MCF 10A (cell line): ENCODE data around the gene ERC2. TPM values are rescaled to one million over a fixed set of nuclear protein-coding genes. Genes with fewer than 3 reads are reported as not detected.

Source experiments
- BruUV-seq: library from RNA; stranded (reverse); fragments of 400-500 nt; replicated peaks from 2 replicates; lab custom pipeline; 2021; lab: Mats Ljungman, UMichigan
- CTCF ChIA-PET: fragments of 300-600 bp; sonication (Branson Sonifier 250); formaldehyde crosslinking; extraction: SDS; loops from one replicate; lab custom pipeline; 2021; ENCODE audit warnings: antibody characterized with exemption, inconsistent platforms; lab: Yijun Ruan, JAX
- POLR2A ChIA-PET: fragments of 300-600, 350-650 bp; sonication (Branson Sonifier 250); formaldehyde crosslinking; extraction: SDS; loops from one replicate; lab custom pipeline; 2020; ENCODE audit warnings: antibody characterized with exemption, inconsistent platforms; lab: Yijun Ruan, JAX
- DNase-seq: peaks from one replicate; pipeline ENCODE4 v3.0.0-alpha.2; 2018; ENCODE audit not compliant: unreplicated experiment
- H3K27ac Mint-ChIP-seq: one replicate; pipeline ENCODE4 v1.8.0; 2022; ENCODE audit warnings: mild to moderate bottlenecking, low read depth, mixed read lengths; ENCODE audit not compliant: unreplicated experiment
- H3K27me3 Mint-ChIP-seq: one replicate; pipeline ENCODE4 v1.8.0; 2022; ENCODE audit warnings: mixed read lengths; ENCODE audit not compliant: insufficient read depth, unreplicated experiment
- H3K36me3 Mint-ChIP-seq: one replicate; pipeline ENCODE4 v1.8.0; 2022; ENCODE audit warnings: mild to moderate bottlenecking, moderate library complexity, mixed read lengths; ENCODE audit not compliant: insufficient read depth, unreplicated experiment
- H3K4me1 Mint-ChIP-seq: one replicate; pipeline ENCODE4 v1.8.0; 2022; ENCODE audit warnings: mixed read lengths; ENCODE audit not compliant: insufficient read depth, unreplicated experiment
- H3K4me3 Mint-ChIP-seq: one replicate; pipeline ENCODE4 v1.8.0; 2022; ENCODE audit warnings: mild to moderate bottlenecking, moderate library complexity, mixed read lengths; ENCODE audit not compliant: unreplicated experiment
- H3K9me3 Mint-ChIP-seq: one replicate; pipeline ENCODE4 v1.8.0; 2022; ENCODE audit warnings: mixed read lengths; ENCODE audit not compliant: unreplicated experiment
- CTCF ChIP-seq: fragments of 200-600 bp; IDR thresholded peaks from one replicate; pipeline ENCODE4 v1.8.0; 2022; ENCODE audit warnings: antibody characterized with exemption, mild to moderate bottlenecking; ENCODE audit not compliant: unreplicated experiment
- intact Hi-C: fragments of 100-400 bp; cut with micrococcal nuclease; formaldehyde crosslinking; loops from 2 replicates; pipeline ENCODE4 v1.14.1; 2022
- total RNA-seq: library from RNA; stranded (reverse); gene quantifications from 2 replicates; pipeline ENCODE4 v1.2.3, GENCODE V29; 2022

The ERC2 gene
- total RNA-seq, 1 experiment from 2014 or later, result 0.42 TPM

- Mint-ChIP-seq H3K27ac (no peak overlapping the region), H3K36me3 (no peaks in the 10 kb centered on the region), H3K4me3 (no peak overlapping the region), H3K9me3 (no peaks in the 10 kb centered on the region), H3K4me1 (no peaks in the 10 kb centered on the region), H3K27me3 (no peaks in the 10 kb centered on the region)
- no TSS peak for BruUV-seq
- ChIA-PET POLR2A (interaction anchor here (0.6 kb wide), 1 partner anchor 114 kb away, joined by 3 read pairs; no protein-coding TSS in a partner anchor), CTCF (interaction anchor here (0.6 to 1.7 kb wide), 2 partner anchors 51 to 351 kb away, joined by 3 to 8 read pairs; no protein-coding TSS in a partner anchor)
- TF ChIP-seq CTCF, result no peak
- DNase-seq, result no peak
- intact Hi-C loops, result no loop called here
These were observed 220.2 kb downstream of the ERC2 start for GRCh38 chr3:56248021-56248420.

- Mint-ChIP-seq H3K36me3 (no peaks in the 10 kb centered on the region), H3K4me1 (no peaks in the 10 kb centered on the region), H3K4me3 (no peak overlapping the region), H3K27me3 (no peaks in the 10 kb centered on the region), H3K9me3 (no peaks in the 10 kb centered on the region), H3K27ac (no peak overlapping the region)
- no TSS peak for BruUV-seq
- TF ChIP-seq CTCF, result no peak
- intact Hi-C loops, result no loop called here
- ChIA-PET POLR2A (no interaction called here), CTCF (interaction anchor here (0.7 to 1.0 kb wide), 3 partner anchors 11 to 338 kb away, joined by 3 to 4 read pairs (median 3); no protein-coding TSS in a partner anchor)
- DNase-seq, result no peak
These were observed 230.0 kb downstream of the ERC2 start for GRCh38 chr3:56238299-56238698.

- Mint-ChIP-seq H3K4me3 (no peak overlapping the region), H3K27me3 (no peaks in the 10 kb centered on the region), H3K36me3 (no peaks in the 10 kb centered on the region), H3K9me3 (no peaks in the 10 kb centered on the region), H3K4me1 (no peaks in the 10 kb centered on the region), H3K27ac (no peak overlapping the region)
- ChIA-PET POLR2A (no interaction called here), CTCF (interaction anchor here (0.6 kb wide), 1 partner anchor 209 kb away, joined by 3 read pairs; no protein-coding TSS in a partner anchor)
- DNase-seq, result no peak
- BruUV-seq, result no TSS peak
- TF ChIP-seq CTCF, result no peak
- intact Hi-C loops, result no loop called here
These were observed 234.5 kb downstream of the ERC2 start for GRCh38 chr3:56233742-56234141.

- H3K9me3 Mint-ChIP-seq, result no peaks in the 10 kb centered on the region
- no peaks in the 10 kb centered on the region for H3K27me3 Mint-ChIP-seq
- no peak for TF ChIP-seq CTCF
- intact Hi-C loops, result no loop called here
- H3K27ac Mint-ChIP-seq, result no peak overlapping the region
- no TSS peak for BruUV-seq
- H3K4me3 Mint-ChIP-seq, result no peak overlapping the region
- H3K36me3 Mint-ChIP-seq, result no peaks in the 10 kb centered on the region
- no peak for DNase-seq
- ChIA-PET POLR2A (no interaction called here), CTCF (no interaction called here)
- no peaks in the 10 kb centered on the region for H3K4me1 Mint-ChIP-seq
These were observed 239.0 kb downstream of the ERC2 start for GRCh38 chr3:56229311-56229710.
